HG03103 (cell line): ENCODE data around the gene LY6G5C.

Experiments used
- ATAC-seq: cut with Tn5 transposase; IDR thresholded peaks from one replicate; pipeline ENCODE4 v1.9.1; 2021; ENCODE audit warnings: low read depth; ENCODE audit not compliant: unreplicated experiment

The LY6G5C gene

DNA sequence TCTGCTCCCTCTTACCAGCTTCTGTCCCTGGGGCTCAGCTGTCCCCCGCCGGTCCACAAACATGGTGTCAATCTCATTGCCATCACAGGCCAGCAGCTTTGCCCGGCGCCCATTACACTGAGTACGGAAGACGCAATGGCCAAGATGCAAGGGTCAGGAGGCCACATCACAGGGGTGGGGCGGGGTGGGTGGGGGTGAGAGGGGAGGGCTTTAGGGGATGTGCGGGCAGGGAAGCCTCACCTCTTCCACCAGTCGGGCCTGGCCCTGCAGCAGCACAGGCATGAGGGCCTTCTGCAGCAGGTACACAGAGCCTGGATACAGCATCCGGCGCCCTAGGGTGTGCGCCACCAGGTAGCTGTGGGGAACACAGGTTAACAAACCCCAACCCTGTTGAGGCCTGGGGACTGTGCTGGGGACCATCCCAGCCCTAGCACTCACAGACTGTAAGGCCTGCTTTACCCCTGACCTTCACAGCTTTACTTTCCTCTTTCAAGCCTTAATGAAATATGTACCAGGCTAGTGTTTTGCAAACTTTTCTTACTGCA lies 10.8 kb upstream of the LY6G5C start:
- no peak for ATAC-seq

DNA sequence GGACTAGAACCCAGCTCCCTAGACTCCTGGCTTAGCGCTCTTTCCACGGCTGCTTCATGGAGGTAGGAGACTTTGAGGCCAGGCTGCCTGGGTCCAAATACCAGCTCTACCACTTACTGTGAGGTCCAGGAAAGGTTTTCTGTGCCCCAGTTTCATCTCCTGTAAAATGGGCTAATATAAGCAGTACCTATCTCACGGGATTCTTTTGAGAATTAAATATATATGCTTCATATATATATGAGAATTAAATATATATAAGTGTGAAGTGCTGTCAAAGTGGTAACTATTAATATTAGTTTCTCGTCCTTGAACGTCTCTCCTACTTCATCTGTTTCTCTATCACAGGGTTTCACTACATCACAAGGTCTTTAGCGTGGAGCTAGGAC lies 10.2 kb upstream of the LY6G5C start:
- no peak for ATAC-seq

DNA sequence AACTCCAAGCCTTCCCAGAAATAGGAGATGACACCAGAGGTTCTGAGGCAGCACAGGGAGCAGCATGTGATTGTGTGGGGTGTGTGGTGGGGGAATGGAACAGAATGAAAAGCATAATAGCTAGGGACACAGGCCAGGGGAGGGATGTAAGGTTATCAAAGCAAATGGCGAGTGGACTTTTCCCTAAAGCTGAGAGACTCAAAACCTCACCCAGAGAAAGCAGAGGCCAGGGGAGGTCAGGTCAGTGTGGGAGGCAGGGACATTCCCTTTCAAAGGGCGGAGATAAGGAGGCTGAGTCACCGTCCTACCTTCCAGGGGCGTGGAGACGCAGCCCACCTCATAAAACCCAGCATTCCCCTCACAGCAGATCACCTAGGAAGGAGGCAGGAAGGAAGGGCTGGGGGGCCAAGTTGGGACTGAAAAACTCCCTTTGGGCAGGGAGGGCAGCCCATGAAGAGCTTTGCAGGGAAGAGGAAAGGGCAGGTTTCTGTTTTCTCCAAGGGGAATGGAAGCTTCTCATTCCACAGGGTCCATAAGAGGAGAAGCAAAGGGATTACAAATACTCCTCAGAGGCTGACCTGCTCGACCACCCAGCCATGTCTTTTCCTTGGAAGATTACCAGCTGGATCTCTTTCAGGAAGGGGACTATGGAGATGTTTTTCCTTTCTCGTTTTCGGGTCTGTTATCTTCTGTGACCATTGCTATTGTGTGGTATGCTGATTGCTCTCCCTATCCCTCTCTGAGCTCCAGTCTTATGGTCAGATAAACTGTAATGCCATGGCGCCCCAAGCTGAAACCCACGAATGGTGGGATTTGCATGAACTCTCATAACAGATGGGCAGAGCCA lies 9.6 kb upstream of the LY6G5C start:
- no peak for ATAC-seq

DNA sequence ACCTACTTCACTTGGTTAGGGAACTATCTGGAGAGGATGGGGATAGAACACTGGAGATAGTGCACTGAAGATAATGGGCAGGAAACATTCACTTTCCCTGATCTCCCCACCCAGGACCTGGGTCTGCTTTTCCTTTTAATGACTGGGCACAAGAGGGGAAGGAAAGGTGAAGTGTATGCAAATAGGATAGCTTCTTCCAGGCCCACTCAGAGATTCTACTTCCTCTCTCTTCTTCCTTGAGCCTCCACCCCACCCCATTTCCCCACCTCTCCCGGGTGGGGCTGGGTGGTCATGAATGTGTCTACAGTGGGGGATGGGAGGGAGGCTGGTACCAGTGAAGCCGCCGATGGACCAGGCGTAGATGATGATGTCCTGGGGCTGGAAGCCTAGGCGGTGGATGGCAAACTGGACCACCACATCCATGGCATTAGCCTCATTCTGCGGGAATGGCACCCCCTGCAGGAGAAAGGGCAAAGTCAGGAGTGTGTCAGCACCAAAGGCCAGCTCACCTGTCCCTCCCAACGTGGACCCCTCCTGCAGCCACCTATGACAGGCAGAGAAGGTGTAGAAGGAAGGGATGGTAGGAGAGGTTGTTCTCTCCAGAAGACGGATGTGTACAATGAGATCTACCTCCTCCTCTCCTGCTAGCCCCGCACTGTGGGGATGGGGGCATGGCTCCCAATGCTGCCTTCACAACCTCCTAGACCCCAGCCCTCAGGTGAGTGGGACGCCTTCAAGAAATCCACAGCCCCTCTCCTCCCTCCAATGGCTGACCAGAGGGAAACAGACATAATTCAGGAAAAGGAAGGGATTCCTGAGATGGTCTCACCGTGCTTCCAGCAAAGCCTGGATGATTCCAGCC lies 8.6 kb upstream of the LY6G5C start:
- ATAC-seq, result no peak

DNA sequence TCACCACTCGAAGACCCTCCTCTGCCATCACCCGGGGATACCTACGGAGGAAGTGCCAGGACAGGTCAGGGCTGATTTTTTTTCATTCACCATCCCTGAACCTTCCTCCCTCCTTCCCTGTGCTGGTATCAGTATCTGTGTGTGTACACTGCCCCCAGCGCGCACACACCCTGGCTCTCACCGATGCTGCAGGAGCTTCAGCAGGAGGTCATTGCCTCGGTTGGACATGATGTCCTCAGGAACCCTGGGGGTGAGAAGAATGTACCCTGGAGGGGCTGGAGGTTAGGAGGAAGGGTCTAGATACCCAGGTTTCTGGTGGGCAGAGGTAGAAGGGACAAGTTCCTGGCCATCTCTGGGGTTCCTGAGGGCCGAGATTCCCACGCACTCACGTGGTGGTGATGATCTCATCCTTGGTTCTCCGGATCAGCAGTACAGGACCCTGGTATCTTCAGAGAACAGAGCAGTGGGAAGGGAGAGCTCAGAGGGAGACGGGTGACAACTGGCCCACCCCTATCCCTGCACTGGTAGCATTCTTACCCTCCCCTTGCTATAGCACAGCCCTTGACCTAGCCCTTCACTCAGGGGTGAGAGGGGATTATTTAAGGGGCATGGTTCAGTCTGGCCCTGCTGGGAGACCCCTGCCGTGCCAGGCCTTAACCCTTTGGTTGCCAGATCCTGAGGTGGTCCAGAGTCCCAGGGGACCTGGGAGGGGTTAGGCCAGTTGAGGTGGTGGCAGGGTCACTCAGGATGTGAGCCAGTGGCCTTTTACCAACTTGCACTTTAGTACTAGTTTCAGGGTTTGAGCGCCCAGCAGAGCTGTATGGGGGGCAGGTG lies 7.2 kb upstream of the LY6G5C start:
- no peak for ATAC-seq

DNA sequence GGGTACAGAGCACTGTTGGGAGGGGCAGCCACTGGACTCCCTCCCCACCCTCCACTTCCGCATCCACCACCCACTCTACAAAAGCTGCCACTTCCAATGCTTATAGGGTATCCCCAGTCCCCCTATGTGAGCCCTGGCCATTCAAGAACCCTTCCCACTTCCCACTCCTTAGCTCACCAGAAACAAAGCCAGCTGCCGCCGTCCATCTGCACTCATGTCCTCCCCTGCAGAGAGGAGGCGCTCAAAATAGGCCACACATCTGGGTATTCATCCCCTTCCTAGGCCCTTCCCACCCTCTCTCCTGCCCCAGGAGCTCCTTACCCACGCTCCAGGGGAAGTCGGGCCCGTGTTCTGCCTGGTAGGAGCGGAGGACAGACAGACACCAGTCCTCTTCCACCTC lies 6.5 kb upstream of the LY6G5C start:
- ATAC-seq, result no peak

DNA sequence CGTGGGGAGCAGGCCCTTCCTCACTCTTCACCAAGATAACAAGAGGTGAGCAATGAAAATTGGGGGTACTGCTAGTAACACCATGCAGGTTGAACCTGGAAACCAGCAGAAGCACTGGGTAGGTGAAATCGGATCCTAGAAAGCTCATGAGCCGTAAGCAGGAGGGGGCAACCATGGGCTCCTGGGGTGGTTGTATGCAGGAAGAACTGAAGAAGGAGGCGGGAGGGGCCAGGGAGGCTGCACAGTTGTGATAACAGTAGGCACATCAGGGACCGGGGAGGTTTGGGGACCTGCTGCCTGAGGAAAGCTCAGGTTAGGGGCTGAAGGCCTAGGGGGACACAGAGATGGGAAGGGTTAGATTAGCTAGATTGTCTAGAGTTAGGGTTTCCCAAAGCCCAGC lies 5.6 kb upstream of the LY6G5C start:
- no peak for ATAC-seq

DNA sequence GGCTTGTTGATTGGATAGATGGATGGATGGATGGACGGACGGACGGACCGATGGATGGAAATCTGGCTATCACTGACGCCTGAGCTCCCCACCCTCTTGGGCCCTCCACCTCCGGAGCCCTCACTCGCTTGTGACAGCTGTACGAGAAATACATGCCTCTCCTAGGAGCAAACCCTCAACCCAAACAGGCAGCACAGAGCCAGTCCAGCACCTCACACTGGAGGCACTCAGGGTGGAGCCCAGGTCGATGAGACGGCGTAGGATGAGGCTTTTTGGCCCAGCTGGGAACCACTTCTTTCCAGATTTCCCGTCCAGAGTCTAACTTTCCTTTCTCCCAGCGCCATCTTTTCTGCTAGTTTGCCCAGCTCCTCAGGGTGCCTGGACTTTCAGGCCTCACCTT lies 2.7 kb upstream of the LY6G5C start:
- no peak for ATAC-seq

DNA sequence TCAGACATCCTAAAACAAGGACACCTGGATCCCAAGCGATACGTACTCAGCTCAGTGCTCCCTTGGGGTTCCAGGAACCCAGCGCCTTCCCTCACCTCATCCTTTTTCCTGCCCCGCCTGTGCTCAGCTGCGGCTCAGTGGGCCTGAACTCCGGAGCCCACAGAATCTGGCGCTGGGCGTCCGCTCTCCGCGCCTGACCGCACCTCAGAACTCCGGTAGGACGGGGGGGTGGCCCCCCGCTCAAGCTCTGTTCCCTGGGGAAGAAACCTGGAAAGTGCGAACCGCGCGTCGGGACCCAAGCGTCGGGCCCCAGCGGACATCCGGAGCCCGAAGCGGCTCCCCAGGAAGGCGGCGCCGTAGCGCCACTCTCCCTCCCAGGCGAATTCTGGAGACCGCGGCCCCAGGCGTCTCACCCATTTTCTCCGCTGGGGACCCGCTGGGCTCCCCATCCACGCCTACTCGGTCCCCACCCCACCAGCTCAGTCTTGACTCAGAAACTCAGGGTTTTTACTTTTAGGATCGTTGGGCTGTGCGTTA lies 336 bp upstream of the LY6G5C start:
- no peak for ATAC-seq

DNA sequence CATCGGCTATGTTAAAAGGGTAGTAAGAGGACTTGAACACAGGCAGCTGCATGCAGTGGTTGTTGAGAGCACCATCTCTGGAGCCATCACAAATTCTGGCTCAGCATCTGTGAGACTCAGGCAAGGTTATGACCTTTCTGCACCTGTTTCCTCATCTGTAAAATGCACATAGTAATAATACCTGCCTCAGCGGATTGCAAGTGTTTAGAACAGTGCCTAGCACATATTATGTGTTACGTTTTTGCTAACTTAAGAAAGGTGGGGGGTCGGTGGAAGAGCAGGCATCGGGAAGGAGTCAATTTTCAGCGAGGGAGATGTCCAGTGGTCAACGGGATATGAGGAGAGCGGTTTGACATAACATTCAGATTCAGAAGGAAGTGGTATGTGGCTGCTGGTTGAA lies 2.9 kb downstream of the LY6G5C start:
- ATAC-seq, result no peak

DNA sequence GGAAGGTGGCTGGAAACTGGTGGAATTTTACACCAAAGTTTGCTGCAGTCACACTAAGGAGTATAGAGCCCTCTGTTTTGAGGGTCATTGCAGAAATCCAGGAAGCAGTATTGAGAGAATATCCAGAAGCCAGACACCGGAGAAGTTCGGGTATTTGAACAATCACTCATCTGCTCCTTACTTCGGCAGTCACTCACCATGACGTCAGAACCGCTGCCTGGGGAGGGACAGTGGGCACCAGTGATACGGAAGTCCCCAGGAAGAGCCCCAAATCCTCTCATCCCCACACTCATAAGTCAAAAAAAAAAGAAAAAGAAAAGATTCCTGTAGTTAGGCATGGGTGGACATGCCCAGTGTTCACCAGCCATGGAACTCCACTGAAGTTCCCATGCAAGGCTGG lies 4.0 kb downstream of the LY6G5C start:
- ATAC-seq, result no peak

DNA sequence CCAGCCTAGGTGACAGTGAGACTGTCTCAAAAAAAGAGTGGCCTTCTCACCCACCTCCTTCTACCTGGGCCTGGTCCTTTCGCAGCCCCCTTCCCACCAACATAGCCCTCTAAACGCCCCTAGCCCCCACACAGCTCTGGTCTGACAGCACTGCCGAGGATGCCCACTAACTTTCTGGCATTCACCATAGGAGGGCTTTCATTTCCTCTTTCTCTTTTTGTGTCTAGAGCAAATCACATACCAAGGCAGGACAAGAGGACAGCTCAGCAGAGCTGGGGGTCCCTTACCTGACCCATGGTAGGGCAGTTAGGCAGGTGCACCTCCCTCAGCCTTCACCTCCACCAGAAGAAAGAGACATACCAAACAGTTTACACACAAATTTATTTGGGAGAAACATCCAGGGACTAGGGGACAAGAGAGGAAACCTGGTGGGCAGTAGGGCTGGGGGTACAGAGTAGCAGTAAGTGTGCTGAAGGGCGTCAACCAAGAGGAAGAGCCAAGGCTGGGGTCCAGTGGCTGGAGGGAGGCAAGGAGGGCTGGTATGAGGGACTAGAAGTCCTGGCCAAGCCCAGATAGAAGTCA lies 4.5 kb downstream of the LY6G5C start:
- no peak for ATAC-seq

DNA sequence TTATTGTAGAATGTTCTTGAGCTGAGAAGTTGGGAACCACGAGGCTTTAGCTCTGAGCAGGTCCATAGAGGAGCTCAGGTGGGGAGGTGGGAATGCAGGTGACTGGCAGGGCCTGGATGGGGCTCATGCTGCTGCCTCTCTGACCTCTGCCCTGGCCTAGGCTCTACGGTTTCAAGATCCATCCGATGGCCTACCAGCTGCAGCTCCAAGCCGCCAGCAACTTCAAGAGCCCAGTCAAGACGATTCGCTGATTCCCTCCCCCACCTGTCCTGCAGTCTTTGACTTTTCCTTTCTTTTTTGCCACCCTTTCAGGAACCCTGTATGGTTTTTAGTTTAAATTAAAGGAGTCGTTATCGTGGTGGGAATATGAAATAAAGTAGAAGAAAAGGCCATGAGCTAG lies 11.2 kb downstream of the LY6G5C start, which contains the start of gene LY6G5B:
Gene LY6G5B, plus strand, starts transcription at position 301 of the 400 bp plus-strand sequence. CDS start 975 bp downstream, outside the sequence.
- no peak for ATAC-seq

DNA sequence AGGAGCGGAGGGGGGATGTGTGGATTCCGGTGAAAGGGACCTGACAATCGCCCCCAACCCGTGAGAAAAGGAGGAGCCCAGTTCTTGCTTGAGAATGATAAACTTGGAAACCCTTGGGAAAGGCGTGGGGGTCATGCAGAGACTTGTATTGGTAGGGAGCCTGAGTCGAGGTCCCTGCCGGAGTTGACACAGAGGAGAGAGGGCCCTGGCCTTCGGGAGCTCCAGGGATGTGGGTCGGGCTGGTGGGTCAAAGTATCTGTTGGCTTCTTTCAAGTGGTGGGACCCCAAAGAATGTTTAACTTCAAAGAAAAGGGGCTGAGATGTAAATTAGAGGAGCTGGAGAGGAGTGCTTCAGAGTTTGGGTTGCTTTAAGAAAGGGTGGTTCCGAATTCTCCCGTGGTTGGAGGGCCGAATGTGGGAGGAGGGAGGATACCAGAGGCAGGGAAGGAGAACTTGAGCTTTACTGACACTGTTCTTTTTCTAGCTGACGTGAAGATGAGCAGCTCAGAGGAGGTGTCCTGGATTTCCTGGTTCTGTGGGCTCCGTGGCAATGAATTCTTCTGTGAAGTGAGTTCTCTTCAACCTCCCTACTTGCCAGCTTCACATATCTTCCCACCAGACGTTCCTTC lies 14.4 kb downstream of the LY6G5C start:
- no peak for ATAC-seq

DNA sequence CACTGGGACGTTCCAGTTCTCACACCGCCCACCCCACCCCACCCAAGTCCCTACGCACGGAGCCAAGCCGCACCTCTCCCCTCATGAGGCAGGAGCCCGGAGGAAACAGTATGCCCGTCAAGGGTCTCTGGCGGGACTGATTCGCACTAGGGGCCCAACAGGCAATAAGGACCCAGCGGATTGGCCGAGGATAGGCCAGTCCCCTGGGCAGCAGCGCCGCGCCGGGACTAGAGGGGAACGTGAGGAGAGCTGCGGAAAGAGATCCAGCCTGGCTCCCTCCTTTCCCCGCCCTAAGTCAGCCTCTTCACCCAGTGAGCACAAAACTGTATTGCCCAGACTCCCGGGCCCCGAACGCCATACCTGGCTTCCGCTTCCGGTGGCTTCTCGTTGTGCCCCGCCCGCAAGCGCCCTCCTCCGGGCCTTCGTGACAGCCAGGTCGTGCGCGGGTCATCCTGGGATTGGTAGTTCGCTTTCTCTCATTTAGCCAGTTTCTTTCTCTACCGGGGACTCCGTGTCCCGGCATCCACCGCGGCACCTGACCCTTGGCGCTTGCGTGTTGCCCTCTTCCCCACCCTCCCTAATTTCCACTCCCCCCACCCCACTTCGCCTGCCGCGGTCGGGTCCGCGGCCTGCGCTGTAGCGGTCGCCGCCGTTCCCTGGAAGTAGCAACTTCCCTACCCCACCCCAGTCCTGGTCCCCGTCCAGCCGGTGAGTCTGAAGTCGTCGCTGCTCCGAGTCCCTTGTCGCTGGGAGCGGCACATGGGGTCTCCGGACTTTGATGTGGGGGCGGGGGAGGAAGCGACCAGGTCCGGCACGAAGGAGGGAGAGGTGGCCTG lies 15.1 kb downstream of the LY6G5C start, which contains the start of gene CSNK2B:
Gene CSNK2B, plus strand, starts transcription at position 580 of the 836 bp plus-strand sequence. CDS start 752 bp downstream, outside the sequence.
- ATAC-seq, result peak; percentile 68

DNA sequence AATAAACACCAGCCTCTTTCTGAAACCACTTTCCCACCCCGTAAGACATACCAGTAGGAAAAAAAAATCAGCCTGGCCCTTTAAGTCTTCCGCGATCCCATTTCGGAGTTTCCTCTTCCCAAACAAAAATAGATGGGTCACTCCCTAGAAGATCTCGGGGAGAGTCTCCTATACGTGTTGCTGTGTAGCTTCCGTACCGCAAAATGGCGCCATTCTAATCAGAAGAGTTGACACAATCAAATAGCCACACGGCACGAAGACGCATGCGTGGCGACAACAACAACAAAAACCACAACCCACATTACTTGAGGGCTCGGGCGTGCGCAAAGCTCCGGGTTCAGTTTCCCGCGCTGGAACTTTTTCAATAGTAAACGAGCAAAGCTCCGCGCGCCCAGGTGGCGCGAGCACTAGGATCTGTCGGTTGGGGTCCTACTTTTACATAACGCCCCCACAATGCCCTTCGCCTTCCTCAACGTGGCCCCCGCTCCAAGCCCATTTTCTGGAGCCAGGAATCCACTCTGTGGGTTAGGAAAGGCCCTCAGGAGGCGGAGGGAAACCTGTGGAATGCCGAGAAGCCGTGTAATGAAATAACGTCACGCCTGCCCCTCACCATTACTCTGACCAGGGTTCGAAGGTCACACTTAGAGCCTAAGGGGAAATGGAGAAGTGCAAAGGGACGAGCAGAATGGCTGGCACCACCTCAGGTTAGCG lies 15.9 kb downstream of the LY6G5C start, which contains the start of gene GPANK1:
Gene GPANK1, minus strand, starts transcription at position 208 of the 711 bp plus-strand sequence. CDS start 519 bp downstream, outside the sequence.
- no peak for ATAC-seq

DNA sequence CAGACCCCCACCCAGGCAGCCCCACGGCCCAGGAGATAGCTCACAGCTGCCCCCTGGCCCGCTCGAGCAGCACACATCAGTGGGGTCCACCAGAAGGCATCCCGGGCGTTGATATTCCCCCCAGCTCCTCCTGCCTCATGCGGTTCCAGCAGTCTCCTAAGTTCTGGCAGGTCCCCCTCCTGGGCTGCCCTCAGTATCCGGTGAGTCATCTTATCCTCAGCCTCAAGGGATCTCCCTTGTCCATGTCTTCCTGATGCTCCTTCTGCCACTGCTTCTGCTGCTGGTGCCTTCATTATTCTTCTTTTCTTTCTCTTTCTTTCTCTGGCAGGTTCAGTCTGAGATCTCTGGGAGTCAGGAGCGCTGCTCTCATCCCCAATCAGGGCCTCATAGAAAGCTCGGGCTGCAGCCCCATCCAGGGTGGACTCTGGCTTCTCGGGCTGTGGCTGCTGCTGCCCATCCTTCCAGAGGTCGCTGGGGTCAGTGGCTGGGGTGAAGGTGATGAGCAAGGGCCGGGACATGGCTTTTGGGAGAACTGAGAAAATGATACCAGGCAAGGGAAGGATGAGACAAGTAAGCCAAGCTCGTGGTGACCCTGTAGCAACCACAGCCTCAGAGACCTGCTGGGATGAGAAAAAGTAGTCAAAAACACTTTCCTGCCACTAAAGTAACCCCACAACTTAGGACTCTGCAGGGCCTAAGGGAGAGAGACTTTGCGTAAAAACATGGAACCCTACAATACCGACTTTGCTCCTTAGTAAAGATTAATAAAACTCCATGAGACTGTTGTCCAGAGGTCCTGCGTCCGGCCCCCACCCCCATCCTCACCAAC lies 16.7 kb downstream of the LY6G5C start:
- ATAC-seq, result no peak
